Liver (tissue), 3 donors: ENCODE data around the gene RXYLT1.

Source experiments
- CTCF ChIP-seq: fragments of 150-350 bp; IDR thresholded peaks from 2 replicates; pipeline ENCODE4 v1.5.1; 2017; ENCODE audit warnings: improper control_type of control experiment, low read depth, low read length; ENCODE audit not compliant: missing input control
- EGR1 ChIP-seq, 2 donors: IDR thresholded peaks; 2 replicates each; pipeline ENCODE4 v1.6.1; 2016 to 2018; ENCODE audit warnings: antibody characterized with exemption in 2 of 2, low read depth in 2 of 2
- FOXA1 ChIP-seq: IDR thresholded peaks from 2 replicates; pipeline ENCODE4 v1.6.1; 2016; ENCODE audit warnings: antibody characterized with exemption
- GABPA ChIP-seq, 2 donors: IDR thresholded peaks in 1 of 2; conservative IDR thresholded peaks in 1 of 2; 2 replicates each; pipeline ENCODE4 v1.6.1; 2016; ENCODE audit warnings: antibody characterized with exemption in 2 of 2, mild to moderate bottlenecking in 1 of 2, moderate library complexity in 1 of 2
- JUND ChIP-seq, 2 donors: IDR thresholded peaks; 2 replicates each; pipeline ENCODE4 v1.6.1; 2016; ENCODE audit warnings: antibody characterized with exemption in 2 of 2
- RAD21 ChIP-seq, 2 donors: IDR thresholded peaks; 2 replicates each; pipeline ENCODE4 v1.6.1; 2016; ENCODE audit warnings: antibody characterized with exemption in 2 of 2, mild to moderate bottlenecking in 2 of 2
- REST ChIP-seq: IDR thresholded peaks from 2 replicates; pipeline ENCODE4 v1.6.1; 2016; ENCODE audit warnings: antibody characterized with exemption, mild to moderate bottlenecking
- RXRA ChIP-seq, 2 donors: IDR thresholded peaks; 2 replicates each; pipeline ENCODE4 v1.6.1; 2017 to 2018; ENCODE audit warnings: antibody characterized with exemption in 2 of 2, mild to moderate bottlenecking in 1 of 2
- SP1 ChIP-seq: IDR thresholded peaks from 2 replicates; pipeline ENCODE4 v1.6.1; 2018; ENCODE audit warnings: antibody characterized with exemption, mild to moderate bottlenecking
- TAF1 ChIP-seq: conservative IDR thresholded peaks from 2 replicates; pipeline ENCODE4 v1.6.1; 2016; ENCODE audit warnings: antibody characterized with exemption, mild to moderate bottlenecking
- YY1 ChIP-seq: IDR thresholded peaks from 2 replicates; pipeline ENCODE4 v1.6.1; 2016; ENCODE audit warnings: antibody characterized with exemption, mild to moderate bottlenecking
- ZBTB33 ChIP-seq: IDR thresholded peaks from 2 replicates; pipeline ENCODE4 v1.6.1; 2016; ENCODE audit warnings: antibody characterized with exemption
- TF ChIP-seq, protein P1 (sequence below): IDR thresholded peaks from 2 replicates; pipeline ENCODE4 v1.6.1; 2016; ENCODE audit warnings: antibody characterized with exemption
- donor health status: healthy.
- donor health status: healthy.

DNA sequence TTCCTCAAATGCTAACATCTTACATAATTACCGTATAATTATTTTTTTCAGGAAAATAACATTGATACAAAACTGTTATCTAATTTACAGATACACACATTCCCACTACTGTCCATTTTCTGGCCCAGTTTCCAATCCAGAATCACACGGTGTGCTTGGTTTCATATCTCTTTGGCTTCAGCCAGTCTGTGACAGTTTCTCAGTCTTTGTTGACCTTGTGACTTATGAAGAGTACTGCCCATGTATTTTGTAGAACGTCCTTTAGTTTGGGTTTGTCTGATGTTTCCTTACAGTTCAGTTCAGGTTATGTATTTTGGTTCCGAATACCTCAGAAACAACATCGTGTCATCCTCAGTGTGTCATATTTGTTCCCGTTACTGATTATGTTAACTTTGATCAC, 16.2 kb downstream of the RXYLT1 start:
- TF ChIP-seq CTCF (no peak), YY1 (no peak), RXRA (IDR thresholded peaks at IDR 0.05) (no peak), GABPA (IDR thresholded peaks at IDR 0.05 in 1 of 2, conservative IDR thresholded peaks at IDR 0.05 in 1 of 2) (no peak), REST (no peak), RAD21 (IDR thresholded peaks at IDR 0.05) (no peak), EGR1 (IDR thresholded peaks at IDR 0.05; ENCODE audit: low read depth in 2 of 2) (no peak), FOXA1 (no peak), ZBTB33 (no peak), TAF1 (no peak), JUND (IDR thresholded peaks at IDR 0.05) (no peak), SP1 (no peak)
- TF ChIP-seq, protein P1, sequence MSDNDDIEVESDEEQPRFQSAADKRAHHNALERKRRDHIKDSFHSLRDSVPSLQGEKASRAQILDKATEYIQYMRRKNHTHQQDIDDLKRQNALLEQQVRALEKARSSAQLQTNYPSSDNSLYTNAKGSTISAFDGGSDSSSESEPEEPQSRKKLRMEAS: no peak
